ENCODE data around the gene SLC25A14. TPM values are rescaled to one million over a fixed set of nuclear protein-coding genes. Genes with fewer than 3 reads are reported as not detected.

SLC25A14 gene
- total and polyA plus RNA-seq, 2 of the 8 experiments (the other 6 are each of a cell fraction or from before 2014, with no cell fraction given), result 9.3 to 14.2 TPM

DNA sequence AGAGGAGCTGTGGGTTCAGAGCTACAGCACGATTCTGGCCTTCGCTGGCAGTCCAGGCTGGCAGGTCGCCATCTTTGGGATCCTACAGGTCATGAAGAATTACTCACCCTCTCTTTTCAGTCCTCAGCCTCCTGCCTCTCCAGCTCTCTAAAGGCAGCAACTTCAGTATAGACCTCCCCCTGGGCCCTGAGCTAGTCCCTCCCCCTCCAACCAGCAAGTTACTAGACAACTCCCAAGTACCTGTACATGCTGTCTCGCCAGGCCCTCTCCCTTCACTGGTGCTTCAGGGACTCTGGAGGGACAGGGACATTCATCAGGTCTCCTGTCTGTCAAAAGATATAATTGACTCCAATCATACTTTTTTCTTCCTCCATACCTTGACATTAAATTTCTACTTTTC, 45.8 kb downstream of the SLC25A14 start, which contains the start of gene GPR119 (continued):
- TF ChIP-seq, protein P1, sequence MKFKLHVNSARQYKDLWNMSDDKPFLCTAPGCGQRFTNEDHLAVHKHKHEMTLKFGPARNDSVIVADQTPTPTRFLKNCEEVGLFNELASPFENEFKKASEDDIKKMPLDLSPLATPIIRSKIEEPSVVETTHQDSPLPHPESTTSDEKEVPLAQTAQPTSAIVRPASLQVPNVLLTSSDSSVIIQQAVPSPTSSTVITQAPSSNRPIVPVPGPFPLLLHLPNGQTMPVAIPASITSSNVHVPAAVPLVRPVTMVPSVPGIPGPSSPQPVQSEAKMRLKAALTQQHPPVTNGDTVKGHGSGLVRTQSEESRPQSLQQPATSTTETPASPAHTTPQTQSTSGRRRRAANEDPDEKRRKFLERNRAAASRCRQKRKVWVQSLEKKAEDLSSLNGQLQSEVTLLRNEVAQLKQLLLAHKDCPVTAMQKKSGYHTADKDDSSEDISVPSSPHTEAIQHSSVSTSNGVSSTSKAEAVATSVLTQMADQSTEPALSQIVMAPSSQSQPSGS (IDR thresholded peaks at IDR 0.05; ENCODE audit: low read length), result no peak
- no peak for TF ChIP-seq CHD2 (IDR thresholded peaks at IDR 0.05; ENCODE audit: low read length)
